Measurements from ENCODE around the gene C11orf21. TPM values are rescaled to one million over a fixed set of nuclear protein-coding genes. Genes with fewer than 3 reads are reported as not detected.
A peak's percentile ranks its signal among the peaks of the same experiment; 100 is the strongest.
"Not testable (repeated sequence)": the region's sequence is repeated elsewhere in the genome, so short reads cannot be mapped to it uniquely, and the experiment has no call there.

Gene C11orf21
- total RNA-seq, 2 experiments from 2014 or later, result 28.3 to 49.2 TPM

DNA sequence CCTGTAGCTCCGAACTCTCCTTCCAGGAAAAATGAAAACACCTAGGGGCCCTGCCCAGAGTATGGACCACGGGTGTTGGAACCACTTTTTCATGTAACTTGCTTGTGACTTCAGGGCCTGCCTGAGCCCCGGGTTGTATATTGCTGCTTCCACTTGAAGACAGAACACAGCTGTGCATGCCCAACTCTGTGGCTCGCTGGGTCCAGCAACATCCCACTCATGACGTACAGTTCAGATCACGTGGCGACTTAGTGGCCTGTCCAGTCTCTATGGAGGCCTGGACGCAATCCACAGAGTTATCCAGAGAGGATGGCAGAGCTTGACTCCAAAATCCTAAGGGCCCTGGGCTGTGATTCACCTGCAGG, 6.8 kb downstream of the C11orf21 start:
- no peaks in the 10 kb centered on the region for H3K9me3 Mint-ChIP-seq (ENCODE audit: low read depth)
- H3K36me3 Mint-ChIP-seq, result peaks cover 3% of the 10 kb centered on the region
- H3K27ac Mint-ChIP-seq, result no peak overlapping the region
- no peak overlapping the region for H3K4me3 Mint-ChIP-seq
- H3K27me3 Mint-ChIP-seq, result peaks cover 6% of the 10 kb centered on the region
- CTCF ChIA-PET, result interaction anchor here (1.1 to 1.5 kb wide), 2 partner anchors 10 to 125 kb away, joined by 4 to 5 read pairs; no protein-coding TSS in a partner anchor
- peak; percentile 37 for DNase-seq
- H3K4me1 Mint-ChIP-seq, result peaks cover 13% of the 10 kb centered on the region
- no peak for ATAC-seq

DNA sequence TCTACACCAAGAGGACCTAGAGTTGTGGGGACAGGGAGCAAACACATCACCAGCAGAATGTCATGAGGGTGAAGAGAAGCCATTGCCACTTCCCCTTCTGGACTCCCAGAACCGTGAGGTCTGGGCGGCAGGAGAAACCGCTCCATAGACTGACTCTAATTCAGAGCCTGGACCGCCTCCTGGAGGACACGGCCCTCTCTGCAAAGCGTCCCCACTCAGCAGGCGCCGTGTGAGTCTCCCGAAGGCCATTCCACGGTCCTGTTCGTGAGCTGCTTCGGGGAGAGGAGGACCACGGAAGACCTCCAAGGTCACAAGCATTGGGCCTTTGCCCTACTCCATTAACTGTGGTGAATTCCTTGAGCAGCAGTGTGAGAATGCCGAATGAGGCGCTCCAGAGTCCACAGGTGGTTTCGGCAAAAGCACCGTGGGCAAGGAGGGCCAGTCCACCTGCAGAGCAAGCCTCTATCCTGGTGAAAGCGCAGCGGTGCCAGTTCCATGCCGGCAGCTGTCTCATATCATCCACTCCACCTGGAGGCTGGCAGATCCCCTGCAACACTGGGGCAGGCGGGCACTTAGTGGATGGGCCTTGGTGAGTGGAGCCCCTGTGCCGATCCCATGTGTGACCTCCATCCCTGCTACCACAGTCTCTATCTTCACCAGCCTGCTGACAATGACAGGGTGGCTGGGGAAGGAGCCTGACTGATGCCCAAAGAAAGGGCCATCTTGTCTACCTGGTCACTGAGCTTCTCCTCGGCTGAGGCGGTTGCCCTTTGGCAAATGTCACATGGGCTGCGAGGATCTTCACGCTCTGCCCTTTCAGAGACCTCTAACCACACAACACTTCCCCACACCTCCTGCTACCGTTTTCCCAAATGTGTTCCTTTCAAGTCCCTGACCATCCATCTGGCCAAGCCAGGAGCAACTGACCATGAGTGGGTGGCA, 7.5 kb downstream of the C11orf21 start:
- H3K36me3 Mint-ChIP-seq, result peaks cover 3% of the 10 kb centered on the region
- ATAC-seq, result no peak

DNA sequence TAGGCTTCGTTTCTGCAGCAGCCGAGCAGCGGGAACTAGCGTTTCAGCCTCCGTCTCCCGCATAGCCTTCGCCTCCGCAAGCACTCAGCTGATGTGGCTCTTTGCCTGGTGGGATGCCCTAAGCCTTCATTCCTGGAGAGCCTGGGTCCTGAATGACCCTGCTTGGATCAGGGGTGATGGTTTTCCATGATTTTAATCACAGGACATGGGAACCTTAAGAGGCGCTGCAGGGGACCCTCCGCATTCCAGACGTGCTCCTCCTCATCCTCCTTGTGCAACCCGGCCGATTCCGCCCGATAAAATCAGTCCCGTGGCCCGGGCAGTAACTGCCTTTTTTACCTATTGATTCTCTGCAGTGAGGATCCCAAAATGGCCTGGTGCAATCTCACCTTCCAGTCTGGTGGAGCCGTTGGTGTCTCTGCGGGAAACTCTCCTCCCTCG, 8.2 kb downstream of the C11orf21 start:
- H3K9me3 Mint-ChIP-seq (ENCODE audit: low read depth), result no peaks in the 10 kb centered on the region
- peaks cover 6% of the 10 kb centered on the region for H3K27me3 Mint-ChIP-seq
- no peak overlapping the region for H3K27ac Mint-ChIP-seq
- no peak overlapping the region for H3K4me3 Mint-ChIP-seq
- CTCF ChIA-PET, result interaction anchor here (1.5 kb wide), 1 partner anchor 126 kb away, joined by 5 read pairs; no protein-coding TSS in a partner anchor
- peaks cover 5% of the 10 kb centered on the region for H3K4me1 Mint-ChIP-seq
- H3K36me3 Mint-ChIP-seq, result peaks cover 3% of the 10 kb centered on the region
- DNase-seq (no peak), ATAC-seq (no peak)

More for the DNA sequence above, 7.5 kb downstream of the C11orf21 start:
- H3K4me3 Mint-ChIP-seq, result no peak overlapping the region
- no peak overlapping the region for H3K27ac Mint-ChIP-seq
- H3K9me3 Mint-ChIP-seq (ENCODE audit: low read depth), result no peaks in the 10 kb centered on the region
- peak; percentile 39 for DNase-seq
- H3K4me1 Mint-ChIP-seq, result peaks cover 7% of the 10 kb centered on the region
- peaks cover 6% of the 10 kb centered on the region for H3K27me3 Mint-ChIP-seq
- CTCF ChIA-PET, result interaction anchor here (1.1 to 1.5 kb wide), 2 partner anchors 10 to 125 kb away, joined by 4 to 5 read pairs; no protein-coding TSS in a partner anchor

DNA sequence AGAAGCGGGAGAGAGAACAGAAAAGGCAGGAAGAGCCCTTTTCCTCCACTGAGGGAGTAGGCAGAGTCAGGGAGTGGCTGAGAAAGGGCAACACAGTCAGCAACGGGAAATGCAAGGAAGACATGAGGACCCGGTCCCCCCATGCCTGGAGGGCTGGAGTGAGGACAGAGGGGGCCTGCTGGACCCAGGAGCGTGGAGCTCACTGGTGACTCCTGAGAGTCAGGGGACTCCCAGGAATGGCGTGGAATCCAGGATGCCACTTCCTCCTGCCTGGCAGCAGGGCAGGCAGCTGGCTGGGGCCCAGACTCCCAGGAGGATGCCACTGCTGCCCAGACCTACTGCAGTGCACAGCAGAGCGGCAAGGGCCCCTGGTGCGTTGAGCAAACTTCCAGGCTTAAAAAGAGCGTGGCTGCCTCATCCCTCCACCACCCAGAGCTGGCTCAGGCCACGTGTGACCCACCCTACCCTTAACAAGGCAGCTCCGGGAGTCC, 11.3 kb downstream of the C11orf21 start:
- H3K4me3 Mint-ChIP-seq, result no peak overlapping the region
- ATAC-seq, result no peak
- DNase-seq, result no peak
- H3K4me1 Mint-ChIP-seq, result peaks cover 2% of the 10 kb centered on the region
- H3K27me3 Mint-ChIP-seq, result peaks cover 6% of the 10 kb centered on the region
- no peaks in the 10 kb centered on the region for H3K36me3 Mint-ChIP-seq
- H3K27ac Mint-ChIP-seq, result no peak overlapping the region
- CTCF ChIA-PET, result no interaction called here
- H3K9me3 Mint-ChIP-seq (ENCODE audit: low read depth), result no peaks in the 10 kb centered on the region

DNA sequence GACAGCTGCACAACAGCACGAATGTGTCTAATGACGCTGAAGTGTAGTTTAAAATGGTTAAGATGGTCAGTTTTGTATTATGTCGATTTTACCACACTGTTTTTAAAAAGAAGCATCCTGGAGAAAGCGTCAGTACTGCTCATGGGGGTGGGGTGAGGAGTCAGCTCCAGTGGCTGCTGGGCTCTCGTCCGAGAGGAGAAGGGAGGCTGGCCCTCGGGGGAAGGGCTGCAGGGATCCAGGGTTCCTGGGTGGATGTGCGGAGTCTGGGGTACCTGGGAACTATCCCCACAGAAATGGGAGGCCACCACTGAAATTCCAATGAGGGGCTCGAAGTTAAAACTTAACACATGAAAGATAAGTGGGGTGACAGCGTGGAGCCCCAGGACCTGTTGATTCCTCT, 11.9 kb downstream of the C11orf21 start:
- Mint-ChIP-seq H3K27ac (no peak overlapping the region), H3K36me3 (no peaks in the 10 kb centered on the region), H3K9me3 (ENCODE audit: low read depth) (no peaks in the 10 kb centered on the region), H3K27me3 (peaks cover 6% of the 10 kb centered on the region), H3K4me3 (no peak overlapping the region), H3K4me1 (peaks cover 2% of the 10 kb centered on the region)
- ATAC-seq, result no peak
- CTCF ChIA-PET, result interaction anchor here (1.7 kb wide), 1 partner anchor 15 kb away, joined by 5 read pairs; no protein-coding TSS in a partner anchor
- DNase-seq, result no peak

DNA sequence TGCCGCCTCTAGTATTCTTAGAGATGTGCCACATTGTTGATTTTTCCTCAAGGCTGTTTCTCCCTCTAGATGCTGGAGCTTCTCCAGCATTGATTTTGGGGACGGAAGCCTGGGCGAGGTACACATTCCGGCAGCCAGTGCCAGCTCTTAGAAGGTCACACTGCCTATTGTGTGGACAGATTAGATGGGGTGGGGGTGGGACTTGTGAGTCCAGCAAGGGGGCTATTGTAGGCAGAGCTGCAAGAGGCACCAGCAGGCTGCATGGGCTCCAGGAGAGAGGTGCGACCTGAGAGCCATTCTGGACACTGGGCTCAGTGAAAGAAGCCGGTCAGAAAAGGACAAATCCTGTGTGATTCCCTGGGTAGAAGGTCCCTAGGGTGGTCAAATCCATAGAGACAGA, 12.4 kb downstream of the C11orf21 start:
- H3K27me3 Mint-ChIP-seq, result peaks cover 6% of the 10 kb centered on the region
- H3K9me3 Mint-ChIP-seq (ENCODE audit: low read depth), result no peaks in the 10 kb centered on the region
- peaks cover 2% of the 10 kb centered on the region for H3K4me1 Mint-ChIP-seq
- no peak for DNase-seq
- H3K36me3 Mint-ChIP-seq, result no peaks in the 10 kb centered on the region
- ATAC-seq, result no peak
- H3K4me3 Mint-ChIP-seq, result no peak overlapping the region
- H3K27ac Mint-ChIP-seq, result no peak overlapping the region
- CTCF ChIA-PET, result interaction anchor here (1.7 kb wide), 1 partner anchor 15 kb away, joined by 5 read pairs; no protein-coding TSS in a partner anchor

DNA sequence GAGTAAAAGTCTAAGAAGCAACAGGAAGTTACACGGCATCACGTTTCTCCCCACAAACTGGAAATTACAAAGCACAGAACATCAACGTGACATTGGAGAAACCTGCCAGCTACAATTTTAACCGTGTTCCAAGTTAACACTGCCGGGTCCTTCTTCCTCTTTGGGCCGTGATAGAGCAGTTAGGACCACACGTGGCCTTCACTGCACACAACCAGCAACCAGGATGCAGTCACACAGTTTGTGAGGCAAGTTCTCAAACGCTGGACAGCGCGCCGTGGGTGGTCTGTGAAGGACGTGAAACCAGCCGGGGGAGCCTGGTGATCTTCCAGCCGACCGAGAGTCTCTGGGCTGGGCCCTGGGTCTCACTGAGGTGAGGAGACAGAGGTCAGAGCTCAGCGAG, 14.6 kb downstream of the C11orf21 start:
- ATAC-seq (no peak), DNase-seq (no peak)
- Mint-ChIP-seq H3K9me3 (ENCODE audit: low read depth) (peaks cover 2% of the 10 kb centered on the region), H3K27ac (no peak overlapping the region), H3K4me3 (no peak overlapping the region), H3K27me3 (peaks cover 11% of the 10 kb centered on the region), H3K36me3 (no peaks in the 10 kb centered on the region), H3K4me1 (peaks cover 2% of the 10 kb centered on the region)
- CTCF ChIA-PET, result interaction anchor here (1.0 kb wide), 1 partner anchor 12 kb away, joined by 3 read pairs; no protein-coding TSS in a partner anchor

DNA sequence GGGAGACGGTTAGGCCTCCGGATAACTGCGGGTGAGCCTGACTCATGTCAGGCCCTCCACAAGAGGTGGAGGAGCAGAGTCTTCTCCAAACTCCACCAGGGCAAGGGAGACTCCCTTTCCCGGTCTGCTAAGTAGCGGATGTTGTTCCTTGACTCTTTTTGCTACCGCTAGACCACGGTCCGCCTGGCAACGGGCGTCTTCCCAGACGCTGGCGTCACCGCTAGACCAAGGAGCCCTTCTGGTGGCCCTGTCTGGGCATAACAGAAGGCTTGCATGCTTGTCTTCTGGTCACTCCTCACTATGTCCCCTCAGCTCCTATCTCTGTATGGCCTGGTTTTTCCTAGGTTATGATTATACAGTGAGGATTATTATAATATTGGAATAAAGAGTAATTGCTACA, 15.4 kb downstream of the C11orf21 start:
- H3K27ac Mint-ChIP-seq; H3K9me3 Mint-ChIP-seq (ENCODE audit: low read depth); ATAC-seq; H3K4me3 Mint-ChIP-seq; H3K36me3 Mint-ChIP-seq; H3K4me1 Mint-ChIP-seq: not testable (repeated sequence)
- peak; percentile 32 for DNase-seq
- CTCF ChIA-PET, result interaction anchor here (1.0 kb wide), 1 partner anchor 13 kb away, joined by 3 read pairs; no protein-coding TSS in a partner anchor
- H3K27me3 Mint-ChIP-seq, result peaks cover 15% of the 10 kb centered on the region

DNA sequence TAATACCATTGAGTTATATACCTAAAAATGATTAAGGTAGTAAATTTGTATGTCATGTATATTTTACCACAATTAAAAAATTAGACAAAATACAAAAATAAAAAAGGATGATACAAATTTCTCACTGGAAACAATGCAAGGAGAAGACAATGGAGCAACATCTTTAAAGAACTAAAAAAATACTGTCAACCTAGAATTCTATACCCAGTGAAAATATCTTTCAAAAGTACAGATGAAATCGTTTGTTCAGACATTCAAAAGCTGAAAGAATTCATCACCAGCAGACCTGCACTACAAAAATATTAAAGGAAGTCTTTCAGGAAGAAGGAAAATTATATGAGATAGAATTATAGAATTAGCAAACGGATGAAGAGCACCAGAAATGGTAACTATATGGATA, 21.5 kb downstream of the C11orf21 start:
- DNase-seq, result no peak
- H3K4me1 Mint-ChIP-seq, result no peaks in the 10 kb centered on the region
- H3K36me3 Mint-ChIP-seq, result peaks cover 7% of the 10 kb centered on the region
- H3K9me3 Mint-ChIP-seq (ENCODE audit: low read depth), result peaks cover 8% of the 10 kb centered on the region
- CTCF ChIA-PET, result no interaction called here
- no peak overlapping the region for H3K27ac Mint-ChIP-seq
- no peak for ATAC-seq
- no peak overlapping the region for H3K4me3 Mint-ChIP-seq
- peaks cover 41% of the 10 kb centered on the region for H3K27me3 Mint-ChIP-seq

DNA sequence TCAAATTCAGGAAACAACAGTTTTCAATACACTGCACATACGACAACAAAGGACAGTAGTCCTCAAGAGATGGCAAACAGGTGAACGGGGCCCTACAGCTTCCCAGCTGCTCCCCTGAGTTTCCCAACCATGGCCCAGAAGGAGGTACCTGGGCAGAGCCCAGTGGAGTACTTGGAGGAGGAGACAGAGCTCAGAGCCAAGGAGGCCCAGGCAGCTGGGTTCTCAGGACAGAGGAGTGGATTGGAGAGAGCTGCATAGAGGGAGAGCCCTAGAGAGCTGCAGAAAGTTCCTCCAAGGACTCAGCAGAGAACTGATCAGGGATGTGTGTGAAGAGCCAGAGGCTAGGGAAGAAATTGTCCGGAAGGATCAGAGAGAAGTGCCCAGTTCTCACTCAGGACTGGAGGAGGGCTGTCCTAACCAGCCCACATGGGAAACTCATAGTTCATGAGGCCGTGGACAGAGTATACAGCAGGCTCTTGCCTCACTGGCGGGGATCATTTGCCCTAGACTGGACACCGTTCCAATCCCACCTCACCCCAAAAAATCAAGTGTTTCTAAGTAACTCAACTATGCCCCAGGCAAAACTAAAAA, 23.7 kb downstream of the C11orf21 start:
- ATAC-seq, result no peak
- no peak for DNase-seq
- CTCF ChIA-PET, result interaction anchor here (1.1 to 1.2 kb wide), 2 partner anchors 22 to 84 kb away, joined by 3 to 4 read pairs; no protein-coding TSS in a partner anchor

DNA sequence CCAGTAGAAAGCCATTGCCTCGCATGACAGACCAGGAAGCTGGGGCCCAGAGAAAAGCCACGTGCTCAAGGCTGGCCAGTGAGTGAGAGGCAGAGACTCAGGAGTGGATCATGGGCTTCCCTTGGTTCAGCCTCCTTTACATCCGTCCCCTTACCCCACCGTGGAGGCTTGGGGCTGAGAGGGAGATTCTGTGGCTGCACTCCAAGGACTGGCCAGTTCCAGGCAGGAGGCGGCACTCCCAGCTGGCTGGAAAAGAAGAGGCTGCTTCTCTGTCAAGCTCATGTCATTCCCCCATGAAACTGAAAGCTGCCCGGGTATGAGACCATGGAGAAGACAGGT, 24.7 kb downstream of the C11orf21 start:
- Mint-ChIP-seq H3K4me3 (no peak overlapping the region), H3K9me3 (ENCODE audit: low read depth) (peaks cover 6% of the 10 kb centered on the region), H3K36me3 (peaks cover 7% of the 10 kb centered on the region), H3K4me1 (no peaks in the 10 kb centered on the region), H3K27me3 (peaks cover 51% of the 10 kb centered on the region), H3K27ac (no peak overlapping the region)
- DNase-seq (no peak), ATAC-seq (no peak)
- CTCF ChIA-PET, result interaction anchor here (1.2 kb wide), 1 partner anchor 23 kb away, joined by 4 read pairs; no protein-coding TSS in a partner anchor

More for the DNA sequence above, 23.7 kb downstream of the C11orf21 start:
- Mint-ChIP-seq H3K27ac (no peak overlapping the region), H3K9me3 (ENCODE audit: low read depth) (peaks cover 8% of the 10 kb centered on the region), H3K4me3 (no peak overlapping the region), H3K36me3 (peaks cover 7% of the 10 kb centered on the region), H3K27me3 (peaks cover 44% of the 10 kb centered on the region), H3K4me1 (no peaks in the 10 kb centered on the region)

DNA sequence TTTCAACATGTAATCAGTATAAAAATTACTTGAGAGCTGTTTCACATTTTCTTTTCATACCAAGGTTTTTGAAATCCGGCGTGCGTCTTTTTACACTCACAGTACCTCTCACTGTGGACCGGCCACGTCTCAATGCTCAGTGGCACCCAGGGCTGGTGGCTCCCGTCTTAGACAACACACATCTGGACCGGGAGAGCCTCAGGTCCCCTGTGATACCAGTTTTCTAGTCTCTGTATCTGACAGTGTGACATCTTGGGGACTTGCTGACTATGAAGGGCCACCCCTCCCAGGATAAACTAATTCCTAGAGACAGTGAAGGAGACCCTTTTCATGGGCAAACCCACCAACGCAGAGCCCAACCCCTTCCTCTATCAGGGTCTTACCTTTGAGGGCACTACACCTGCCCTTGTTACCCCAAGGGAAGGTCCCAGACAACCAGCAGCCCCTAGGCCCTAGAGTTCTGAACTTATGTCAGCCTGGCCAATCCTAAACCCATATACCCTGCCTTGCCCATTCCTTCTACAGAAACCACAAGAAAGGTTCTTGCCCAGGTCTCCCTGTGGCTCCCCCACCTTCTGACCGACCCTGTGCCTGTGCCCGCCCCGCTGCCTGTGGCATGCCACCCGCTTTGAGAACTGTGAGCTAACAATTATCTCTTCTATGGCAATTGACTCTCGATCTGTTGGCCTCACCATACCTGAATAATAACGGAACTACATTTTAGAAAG, 25.3 kb downstream of the C11orf21 start:
- DNase-seq (no peak), ATAC-seq (no peak)
- CTCF ChIA-PET, result interaction anchor here (1.2 kb wide), 1 partner anchor 23 kb away, joined by 4 read pairs; no protein-coding TSS in a partner anchor
- peaks cover 6% of the 10 kb centered on the region for H3K9me3 Mint-ChIP-seq (ENCODE audit: low read depth)
- no peak overlapping the region for H3K4me3 Mint-ChIP-seq
- H3K27me3 Mint-ChIP-seq, result peaks cover 54% of the 10 kb centered on the region
- H3K27ac Mint-ChIP-seq, result no peak overlapping the region
- H3K36me3 Mint-ChIP-seq, result peaks cover 7% of the 10 kb centered on the region
- H3K4me1 Mint-ChIP-seq, result no peaks in the 10 kb centered on the region
